DOHH2 (cell line): ENCODE measurements around the gene ZPLD1.

ENCODE experiments used
- CTCF ChIP-seq: fragments of 200-600 bp; sonication (generic); IDR thresholded peaks from one replicate; pipeline ENCODE4 v1.5.1; 2014; ENCODE audit warnings: antibody characterized with exemption, mild to moderate bottlenecking, low read depth, low read length; ENCODE audit not compliant: poor library complexity, severe bottlenecking
- EZH2phosphoT487 ChIP-seq: fragments of 200-600 bp; sonication (generic); IDR thresholded peaks from 2 replicates; pipeline ENCODE4 v1.6.1; 2017; ENCODE audit warnings: borderline replicate concordance, mild to moderate bottlenecking, antibody characterized with exemption, low read length, moderate library complexity, mixed read lengths

GRCh38 chr3:102478160-102478559, 43.3 kb downstream of the ZPLD1 start:
- TF ChIP-seq EZH2phosphoT487 (no peak), CTCF (no peak)
